ENCODE measurements around the gene AIP. TPM values are rescaled to one million over a fixed set of nuclear protein-coding genes. Genes with fewer than 3 reads are reported as not detected.

The AIP gene
- total RNA-seq, 1 experiment from 2014 or later = 61.0 TPM

DNA sequence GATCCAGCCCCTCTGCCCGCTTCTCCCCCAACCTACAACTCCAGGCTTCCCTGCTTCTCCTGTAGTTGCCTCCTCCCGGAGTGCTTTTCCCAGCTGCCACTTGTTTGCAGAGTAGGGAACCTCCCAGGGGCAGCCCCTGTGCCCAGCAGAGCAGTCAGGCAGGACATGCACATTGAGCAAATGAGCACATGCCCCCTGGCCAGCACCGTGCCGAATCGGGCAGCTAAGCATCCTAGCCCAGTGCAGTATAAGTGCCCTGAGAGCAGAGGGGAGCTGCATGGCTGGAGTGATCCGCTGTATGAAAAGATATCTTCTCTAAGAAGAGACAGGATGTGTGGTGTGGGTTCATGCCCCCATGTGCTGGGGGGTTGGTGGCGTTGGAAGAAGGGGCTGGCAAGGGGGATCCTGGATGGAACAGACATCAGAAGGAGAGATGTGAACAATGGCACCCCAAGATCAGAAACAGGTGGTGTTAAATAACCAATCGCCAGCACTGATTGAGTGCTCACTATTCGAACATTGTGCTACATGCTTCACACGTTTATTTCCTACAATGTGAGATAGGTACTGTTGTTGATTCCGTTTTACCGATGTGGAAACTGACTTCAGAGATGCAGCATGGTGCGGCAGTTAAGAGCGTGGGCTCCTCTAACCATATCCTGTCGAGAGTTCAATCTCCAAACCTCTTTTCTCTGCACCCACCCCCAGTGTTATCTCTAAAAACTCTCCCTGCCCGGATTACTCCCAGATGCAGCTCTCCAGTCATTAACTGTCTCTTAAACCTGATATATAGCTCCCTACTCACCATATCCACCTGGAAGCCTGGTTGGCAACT is 1.2 kb downstream of the AIP start:
- RAD21 ChIA-PET (ENCODE audit: low non-redundant PET in 1 of 2, low total read pairs in 2 of 2, uncharacterized antibody in 2 of 2, unreplicated experiment in 2 of 2) = no interaction called here
- intact Hi-C loops (cut with micrococcal nuclease) = no loop called here
- BruUV-seq (replicated peaks) = no TSS peak

More for the DNA sequence above, 1.2 kb downstream of the AIP start:
- ChIA-PET CTCF (no interaction called here), POLR2A (no interaction called here)
- no peaks in the 10 kb centered on the region for H3K9me2 ChIP-seq (ENCODE audit: insufficient read depth)
- H2AFZ ChIP-seq (ENCODE audit: low read depth, low read length, poor library complexity, severe bottlenecking) = no peak overlapping the region
- no peak overlapping the region; the same call in 1 of the 2 replicates for H3K27ac ChIP-seq (ENCODE audit: low read depth, low read length)
- TF ChIP-seq ELF1 (IDR thresholded peaks at IDR 0.05; ENCODE audit: borderline replicate concordance, low read depth) (no peak), ZNF274 (IDR thresholded peaks at IDR 0.05; ENCODE audit: low read depth, low read length) (no peak), YY1 (IDR thresholded peaks at IDR 0.05; ENCODE audit: extremely low read depth, insufficient replicate concordance, low read depth, low read length) (no peak), EZH2phosphoT487 (IDR thresholded peaks at IDR 0.05; ENCODE audit: borderline replicate concordance) (no peak), SP1 (IDR thresholded peaks at IDR 0.05; ENCODE audit: low read depth) (no peak), EZH2 (IDR thresholded peaks at IDR 0.05) (no peak), JUND (IDR thresholded peaks at IDR 0.05) (no peak), SRF (IDR thresholded peaks at IDR 0.05; ENCODE audit: low read depth) (no peak)
- TF ChIP-seq, protein P1, sequence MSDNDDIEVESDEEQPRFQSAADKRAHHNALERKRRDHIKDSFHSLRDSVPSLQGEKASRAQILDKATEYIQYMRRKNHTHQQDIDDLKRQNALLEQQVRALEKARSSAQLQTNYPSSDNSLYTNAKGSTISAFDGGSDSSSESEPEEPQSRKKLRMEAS (IDR thresholded peaks at IDR 0.05) = no peak
- TF ChIP-seq, protein P2, sequence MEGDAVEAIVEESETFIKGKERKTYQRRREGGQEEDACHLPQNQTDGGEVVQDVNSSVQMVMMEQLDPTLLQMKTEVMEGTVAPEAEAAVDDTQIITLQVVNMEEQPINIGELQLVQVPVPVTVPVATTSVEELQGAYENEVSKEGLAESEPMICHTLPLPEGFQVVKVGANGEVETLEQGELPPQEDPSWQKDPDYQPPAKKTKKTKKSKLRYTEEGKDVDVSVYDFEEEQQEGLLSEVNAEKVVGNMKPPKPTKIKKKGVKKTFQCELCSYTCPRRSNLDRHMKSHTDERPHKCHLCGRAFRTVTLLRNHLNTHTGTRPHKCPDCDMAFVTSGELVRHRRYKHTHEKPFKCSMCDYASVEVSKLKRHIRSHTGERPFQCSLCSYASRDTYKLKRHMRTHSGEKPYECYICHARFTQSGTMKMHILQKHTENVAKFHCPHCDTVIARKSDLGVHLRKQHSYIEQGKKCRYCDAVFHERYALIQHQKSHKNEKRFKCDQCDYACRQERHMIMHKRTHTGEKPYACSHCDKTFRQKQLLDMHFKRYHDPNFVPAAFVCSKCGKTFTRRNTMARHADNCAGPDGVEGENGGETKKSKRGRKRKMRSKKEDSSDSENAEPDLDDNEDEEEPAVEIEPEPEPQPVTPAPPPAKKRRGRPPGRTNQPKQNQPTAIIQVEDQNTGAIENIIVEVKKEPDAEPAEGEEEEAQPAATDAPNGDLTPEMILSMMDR (IDR thresholded peaks at IDR 0.05 in 2 of 3, conservative IDR thresholded peaks at IDR 0.05 in 1 of 3; ENCODE audit: borderline replicate concordance in 1 of 3, insufficient read depth in 1 of 3, low read depth in 2 of 3, low read length in 2 of 3) = no peak
- TF ChIP-seq, protein P3, sequence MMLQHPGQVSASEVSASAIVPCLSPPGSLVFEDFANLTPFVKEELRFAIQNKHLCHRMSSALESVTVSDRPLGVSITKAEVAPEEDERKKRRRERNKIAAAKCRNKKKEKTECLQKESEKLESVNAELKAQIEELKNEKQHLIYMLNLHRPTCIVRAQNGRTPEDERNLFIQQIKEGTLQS (IDR thresholded peaks at IDR 0.05) = no peak
- TF ChIP-seq, protein P4, sequence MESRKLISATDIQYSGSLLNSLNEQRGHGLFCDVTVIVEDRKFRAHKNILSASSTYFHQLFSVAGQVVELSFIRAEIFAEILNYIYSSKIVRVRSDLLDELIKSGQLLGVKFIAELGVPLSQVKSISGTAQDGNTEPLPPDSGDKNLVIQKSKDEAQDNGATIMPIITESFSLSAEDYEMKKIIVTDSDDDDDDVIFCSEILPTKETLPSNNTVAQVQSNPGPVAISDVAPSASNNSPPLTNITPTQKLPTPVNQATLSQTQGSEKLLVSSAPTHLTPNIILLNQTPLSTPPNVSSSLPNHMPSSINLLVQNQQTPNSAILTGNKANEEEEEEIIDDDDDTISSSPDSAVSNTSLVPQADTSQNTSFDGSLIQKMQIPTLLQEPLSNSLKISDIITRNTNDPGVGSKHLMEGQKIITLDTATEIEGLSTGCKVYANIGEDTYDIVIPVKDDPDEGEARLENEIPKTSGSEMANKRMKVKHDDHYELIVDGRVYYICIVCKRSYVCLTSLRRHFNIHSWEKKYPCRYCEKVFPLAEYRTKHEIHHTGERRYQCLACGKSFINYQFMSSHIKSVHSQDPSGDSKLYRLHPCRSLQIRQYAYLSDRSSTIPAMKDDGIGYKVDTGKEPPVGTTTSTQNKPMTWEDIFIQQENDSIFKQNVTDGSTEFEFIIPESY (IDR thresholded peaks at IDR 0.05; ENCODE audit: extremely low read depth, insufficient replicate concordance, low read length) = no peak
- DNase-seq (ENCODE audit: low read depth, low spot score) (no peak), ATAC-seq (no peak)
- H3K9ac ChIP-seq (ENCODE audit: low read length) = no peak overlapping the region
- no peaks in the 10 kb centered on the region for H3K9me3 ChIP-seq (ENCODE audit: control insufficient read depth in 1 of 2, insufficient read depth in 1 of 2, low read depth in 1 of 2, low read length in 2 of 2)
- H3K79me2 ChIP-seq (ENCODE audit: insufficient read depth, low read length) = peaks cover 7% of the 10 kb centered on the region; the same call in 1 of the 2 replicates
- peak overlapping the region; percentile 83 for H3K4me2 ChIP-seq (ENCODE audit: low read length)
- peak overlapping the region; percentile 51 to 61; a peak in 3 of 4 replicates for H3K4me3 ChIP-seq (replicated peaks in 1 of 2; ENCODE audit: low read depth in 1 of 2, low read length in 2 of 2)
- peaks cover 7 to 28% of the 10 kb centered on the region in 2 experiments; a peak in 3 of 4 replicates for H3K4me1 ChIP-seq (ENCODE audit: control insufficient read depth in 1 of 2, insufficient read depth in 2 of 2, low read length in 2 of 2)
- no peaks in the 10 kb centered on the region for H4K20me1 ChIP-seq (ENCODE audit: insufficient read depth)
- H3K27me3 ChIP-seq (ENCODE audit: insufficient read depth, low read length) = no peaks in the 10 kb centered on the region
- no peaks in the 10 kb centered on the region for H3K36me3 ChIP-seq (ENCODE audit: control insufficient read depth in 1 of 2, insufficient read depth in 2 of 2, low read length in 2 of 2)

All from HCT116 (cell line).